Measurements from ENCODE around the gene OCEL1.

DNA sequence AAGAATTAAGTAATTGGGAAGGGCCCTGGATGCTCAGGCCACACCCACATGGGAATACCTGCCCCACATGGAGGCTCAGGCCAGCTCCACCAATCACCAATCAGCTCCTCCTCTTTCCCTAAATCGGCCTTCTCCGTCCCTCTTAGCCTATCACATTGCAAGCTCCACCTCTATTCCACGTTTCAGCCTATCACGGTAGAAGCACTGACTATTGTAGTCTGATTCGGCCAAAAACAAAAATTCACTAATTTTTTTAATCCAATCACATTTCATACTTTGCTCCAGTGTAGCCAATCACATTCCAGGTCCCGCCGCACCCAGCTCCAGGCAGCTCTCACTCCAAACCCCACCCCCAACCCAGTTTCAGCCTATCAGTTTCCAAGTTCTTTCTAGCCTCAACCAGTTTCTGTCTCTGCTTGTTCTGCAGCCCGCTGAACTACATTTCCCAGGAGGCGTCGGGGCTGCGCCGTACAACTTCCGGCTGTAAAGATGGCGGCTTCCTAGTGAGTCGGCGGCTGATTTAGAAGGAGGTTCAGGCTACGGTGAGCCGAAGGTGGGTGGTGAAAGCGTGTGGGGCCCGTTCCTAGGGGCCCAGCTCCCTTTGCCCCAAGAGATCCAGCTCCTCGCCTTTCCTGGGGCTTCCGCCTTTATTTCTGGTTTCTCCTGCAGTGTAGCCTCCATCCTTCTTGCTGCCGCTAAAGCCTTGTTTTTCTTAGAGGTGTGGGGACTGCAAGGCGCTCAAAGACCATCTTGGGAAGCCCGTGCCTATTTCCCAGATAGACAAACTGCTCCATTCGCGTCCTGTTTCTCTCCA lies 41.2 kb downstream of the OCEL1 start, which contains the start of gene BABAM1:
- TF ChIP-seq, protein P1, sequence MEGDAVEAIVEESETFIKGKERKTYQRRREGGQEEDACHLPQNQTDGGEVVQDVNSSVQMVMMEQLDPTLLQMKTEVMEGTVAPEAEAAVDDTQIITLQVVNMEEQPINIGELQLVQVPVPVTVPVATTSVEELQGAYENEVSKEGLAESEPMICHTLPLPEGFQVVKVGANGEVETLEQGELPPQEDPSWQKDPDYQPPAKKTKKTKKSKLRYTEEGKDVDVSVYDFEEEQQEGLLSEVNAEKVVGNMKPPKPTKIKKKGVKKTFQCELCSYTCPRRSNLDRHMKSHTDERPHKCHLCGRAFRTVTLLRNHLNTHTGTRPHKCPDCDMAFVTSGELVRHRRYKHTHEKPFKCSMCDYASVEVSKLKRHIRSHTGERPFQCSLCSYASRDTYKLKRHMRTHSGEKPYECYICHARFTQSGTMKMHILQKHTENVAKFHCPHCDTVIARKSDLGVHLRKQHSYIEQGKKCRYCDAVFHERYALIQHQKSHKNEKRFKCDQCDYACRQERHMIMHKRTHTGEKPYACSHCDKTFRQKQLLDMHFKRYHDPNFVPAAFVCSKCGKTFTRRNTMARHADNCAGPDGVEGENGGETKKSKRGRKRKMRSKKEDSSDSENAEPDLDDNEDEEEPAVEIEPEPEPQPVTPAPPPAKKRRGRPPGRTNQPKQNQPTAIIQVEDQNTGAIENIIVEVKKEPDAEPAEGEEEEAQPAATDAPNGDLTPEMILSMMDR (IDR thresholded peaks at IDR 0.05; ENCODE audit: low read length): no peak
- no peak for TF ChIP-seq EZH2 (optimal IDR thresholded peaks at IDR 0.05; ENCODE audit: low read depth, low read length)

Measured in MM.1S (cell line).